GM10266 (cell line): ENCODE results near the gene TUB.

Experiments
- DNase-seq: peaks from one replicate; pipeline ENCODE4 v3.0.0; 2012; ENCODE audit errors: extremely low spot score
- TF ChIP-seq, protein P1 (sequence below): IDR thresholded peaks from 2 replicates; pipeline ENCODE4 v1.5.1; 2012; ENCODE audit warnings: mild to moderate bottlenecking, low read depth; ENCODE audit not compliant: control insufficient read depth, insufficient read depth; ENCODE audit errors: missing control alignments

The TUB gene

DNA sequence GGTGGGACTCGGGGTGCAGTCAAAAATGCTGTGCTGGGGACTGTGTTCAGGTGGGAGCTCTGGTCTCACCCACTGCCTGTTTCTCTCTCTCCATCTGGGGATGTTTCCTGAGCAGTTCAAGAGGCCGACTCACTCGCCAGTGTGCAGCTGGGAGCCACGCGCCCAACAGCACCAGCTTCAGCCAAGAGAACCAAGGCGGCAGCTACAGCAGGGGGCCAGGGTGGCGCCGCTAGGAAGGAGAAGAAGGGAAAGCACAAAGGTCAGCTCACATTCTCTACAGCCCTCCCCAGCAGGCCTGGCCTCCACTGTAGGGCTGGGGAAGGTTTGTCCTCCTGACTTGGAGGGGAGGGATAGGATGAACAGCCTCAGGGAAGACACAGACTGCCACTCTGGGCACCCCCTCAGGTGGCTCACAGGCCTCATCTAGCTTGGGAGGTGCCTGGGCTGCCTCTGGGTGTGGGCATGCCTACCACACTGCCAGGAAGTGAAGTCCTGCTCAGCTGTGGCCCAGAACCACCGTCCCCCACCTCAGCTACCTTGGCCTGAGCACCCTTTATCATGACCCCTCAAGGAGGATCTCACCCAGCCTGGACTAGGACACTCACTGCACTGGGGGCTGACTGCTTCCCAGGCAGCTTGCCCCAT, 13.0 kb downstream of the TUB start:
- no peak for DNase-seq
- TF ChIP-seq, protein P1, sequence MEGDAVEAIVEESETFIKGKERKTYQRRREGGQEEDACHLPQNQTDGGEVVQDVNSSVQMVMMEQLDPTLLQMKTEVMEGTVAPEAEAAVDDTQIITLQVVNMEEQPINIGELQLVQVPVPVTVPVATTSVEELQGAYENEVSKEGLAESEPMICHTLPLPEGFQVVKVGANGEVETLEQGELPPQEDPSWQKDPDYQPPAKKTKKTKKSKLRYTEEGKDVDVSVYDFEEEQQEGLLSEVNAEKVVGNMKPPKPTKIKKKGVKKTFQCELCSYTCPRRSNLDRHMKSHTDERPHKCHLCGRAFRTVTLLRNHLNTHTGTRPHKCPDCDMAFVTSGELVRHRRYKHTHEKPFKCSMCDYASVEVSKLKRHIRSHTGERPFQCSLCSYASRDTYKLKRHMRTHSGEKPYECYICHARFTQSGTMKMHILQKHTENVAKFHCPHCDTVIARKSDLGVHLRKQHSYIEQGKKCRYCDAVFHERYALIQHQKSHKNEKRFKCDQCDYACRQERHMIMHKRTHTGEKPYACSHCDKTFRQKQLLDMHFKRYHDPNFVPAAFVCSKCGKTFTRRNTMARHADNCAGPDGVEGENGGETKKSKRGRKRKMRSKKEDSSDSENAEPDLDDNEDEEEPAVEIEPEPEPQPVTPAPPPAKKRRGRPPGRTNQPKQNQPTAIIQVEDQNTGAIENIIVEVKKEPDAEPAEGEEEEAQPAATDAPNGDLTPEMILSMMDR = no peak

DNA sequence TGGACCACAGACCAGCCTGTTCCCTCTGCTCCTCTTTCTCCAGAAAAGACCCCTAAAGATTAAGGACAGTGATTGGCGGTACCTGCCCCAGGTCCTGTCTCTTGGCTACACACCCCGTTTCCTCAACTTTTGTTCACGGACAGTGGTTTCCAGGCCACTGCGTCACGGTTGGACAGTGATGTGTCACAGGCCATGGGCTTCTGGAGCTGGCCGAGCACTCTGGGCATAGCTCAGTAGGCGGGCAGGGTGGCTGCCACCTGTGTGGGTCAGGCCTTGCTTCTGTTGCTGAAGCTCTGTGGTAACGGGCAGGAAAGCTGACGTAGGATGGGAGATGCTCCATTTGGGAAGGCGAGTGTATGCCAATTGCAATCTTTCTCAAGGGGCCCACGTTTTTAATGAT, 13.6 kb downstream of the TUB start:
- TF ChIP-seq, protein P1 = no peak
- no peak for DNase-seq

DNA sequence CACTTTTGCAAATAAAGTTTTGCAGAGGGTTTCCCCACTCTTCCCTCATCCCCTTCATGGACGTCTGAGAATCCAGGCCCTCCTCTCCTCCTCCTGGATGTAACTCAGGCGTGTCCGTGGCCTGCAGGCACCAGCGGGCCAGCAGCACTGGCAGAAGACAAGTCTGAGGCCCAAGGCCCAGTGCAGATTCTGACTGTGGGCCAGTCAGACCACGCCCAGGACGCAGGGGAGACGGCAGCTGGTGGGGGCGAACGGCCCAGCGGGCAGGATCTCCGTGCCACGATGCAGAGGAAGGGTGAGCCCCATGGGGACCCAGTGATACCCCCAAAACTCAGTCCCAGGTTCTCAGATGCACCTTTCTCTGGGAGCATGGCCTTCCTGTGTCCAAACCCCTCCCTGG, 14.4 kb downstream of the TUB start:
- no peak for DNase-seq
- TF ChIP-seq, protein P1 = no peak

DNA sequence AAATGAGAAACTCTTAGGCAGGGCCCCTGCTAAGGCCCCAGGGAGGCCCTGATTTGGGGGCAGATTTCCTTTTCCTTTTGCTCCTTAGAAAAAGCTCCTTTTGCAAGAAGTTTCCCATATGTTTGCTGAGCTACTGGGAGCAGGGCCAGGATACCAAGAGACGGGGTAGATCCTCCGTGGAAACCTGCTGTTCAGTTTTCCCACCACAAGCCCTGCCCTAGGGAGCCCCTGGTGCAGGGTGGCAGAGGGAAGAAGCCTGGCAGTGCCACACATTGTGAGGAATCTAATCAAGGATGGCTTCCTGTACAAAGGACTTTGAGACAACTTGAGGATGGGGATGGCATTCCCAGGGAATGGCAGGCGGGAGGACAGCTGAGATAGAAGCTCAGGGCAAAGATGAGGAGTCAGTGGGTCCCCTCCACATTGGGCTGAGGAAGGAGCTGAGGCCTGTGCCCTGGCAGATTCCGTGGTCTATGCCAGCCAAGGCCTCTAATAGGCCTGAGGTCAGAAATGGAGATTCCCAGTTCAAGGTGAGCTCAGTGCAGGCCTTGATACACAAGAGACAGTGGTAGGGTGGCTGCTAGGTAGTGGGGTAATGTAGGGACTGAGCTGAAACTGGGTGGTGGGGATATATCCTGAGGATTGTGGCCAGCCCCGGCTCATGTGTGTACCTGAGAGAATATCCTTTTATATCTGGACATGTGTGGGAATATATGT, 15.0 kb downstream of the TUB start:
- TF ChIP-seq, protein P1 = no peak

DNA sequence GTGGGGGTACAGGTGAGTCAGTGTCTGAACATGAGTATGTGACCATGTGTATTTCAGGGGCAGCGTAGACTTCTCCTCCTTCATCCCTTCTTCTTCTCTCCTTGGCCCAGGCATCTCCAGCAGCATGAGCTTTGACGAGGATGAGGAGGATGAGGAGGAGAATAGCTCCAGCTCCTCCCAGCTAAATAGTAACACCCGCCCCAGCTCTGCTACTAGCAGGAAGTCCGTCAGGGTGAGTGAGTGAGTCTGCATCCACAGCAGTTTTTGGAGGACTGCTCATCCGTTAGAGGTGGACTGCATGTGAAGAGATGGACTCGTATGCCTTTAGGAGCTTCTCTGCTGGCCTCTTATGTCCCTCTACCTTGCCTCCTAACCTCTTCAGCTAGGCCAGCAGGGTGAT, 15.6 kb downstream of the TUB start:
- peak; percentile 13 for DNase-seq
- TF ChIP-seq, protein P1 = no peak

More for the DNA sequence above, 15.0 kb downstream of the TUB start:
- DNase-seq = no peak

DNA sequence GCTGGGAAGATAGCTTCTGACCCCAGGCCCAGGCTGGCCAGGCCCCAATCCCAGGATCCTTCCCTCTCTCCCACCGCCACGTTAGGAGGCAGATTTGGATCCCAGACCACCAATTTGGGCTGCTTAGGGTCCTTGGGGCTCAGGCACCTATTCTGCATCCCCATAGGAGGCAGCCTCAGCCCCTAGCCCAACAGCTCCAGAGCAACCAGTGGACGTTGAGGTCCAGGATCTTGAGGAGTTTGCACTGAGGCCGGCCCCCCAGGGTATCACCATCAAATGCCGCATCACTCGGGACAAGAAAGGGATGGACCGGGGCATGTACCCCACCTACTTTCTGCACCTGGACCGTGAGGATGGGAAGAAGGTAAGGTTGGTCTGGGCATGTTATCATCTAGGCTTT, 16.1 kb downstream of the TUB start:
- no peak for DNase-seq

DNA sequence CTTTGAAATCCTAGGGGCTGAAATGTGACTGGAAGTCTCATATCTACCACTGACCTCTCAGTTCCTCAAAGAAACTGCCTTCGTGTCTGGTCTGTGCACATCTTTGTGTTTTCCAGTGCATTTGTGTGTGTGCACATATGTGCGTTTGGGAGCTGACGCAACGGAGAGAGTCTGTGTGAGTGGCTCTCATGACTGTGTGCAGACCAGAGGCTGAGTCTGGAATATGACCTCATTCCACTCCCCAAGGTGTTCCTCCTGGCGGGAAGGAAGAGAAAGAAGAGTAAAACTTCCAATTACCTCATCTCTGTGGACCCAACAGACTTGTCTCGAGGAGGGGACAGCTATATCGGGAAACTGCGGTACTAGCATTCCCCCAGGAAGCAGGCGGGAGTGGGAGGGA, 16.5 kb downstream of the TUB start:
- DNase-seq = no peak
- TF ChIP-seq, protein P1 = no peak

More for the DNA sequence above, 16.1 kb downstream of the TUB start:
- TF ChIP-seq, protein P1 = no peak
